Ovary (tissue), 10 donors: ENCODE measurements around the gene ADARB2. TPM values are rescaled to one million over a fixed set of nuclear protein-coding genes. Genes with fewer than 3 reads are reported as not detected.

Experiments
- DNase-seq, 5 donors: peaks; one replicate each; pipeline ENCODE4 v3.0.0-alpha.2; 2019 to 2020
- H3K27ac ChIP-seq, 2 donors: fragments of 200-600 bp; one replicate each; pipeline versions ENCODE4 v1.5.1 to v1.8.0; 2019 to 2022
- H3K27me3 ChIP-seq: fragments of 200-600 bp; one replicate; pipeline ENCODE4 v1.8.0; 2022
- H3K36me3 ChIP-seq: fragments of 200-600 bp; sonication (generic); one replicate; pipeline ENCODE4 v1.5.1; 2019
- H3K4me1 ChIP-seq: one replicate; pipeline ENCODE4 v1.8.1; 2013; ENCODE audit warnings: mild to moderate bottlenecking, moderate library complexity; ENCODE audit not compliant: insufficient read depth
- H3K4me3 ChIP-seq: fragments of 200-600 bp; sonication (generic); one replicate; pipeline ENCODE4 v1.5.1; 2017
- H3K9me3 ChIP-seq, 2 donors: fragments of 200-600 bp in 1 of 2; sonication (generic) in 1 of 2; one replicate each; pipeline versions ENCODE4 v1.5.1 to v1.8.1; 2013 to 2019; ENCODE audit warnings: mild to moderate bottlenecking in 1 of 2, moderate library complexity in 1 of 2
- CTCF ChIP-seq, 3 donors: fragments of 450-650 bp in 2 of 3; fragments of 200-600 bp in 1 of 3; IDR thresholded peaks; one replicate each; pipeline versions ENCODE4 v1.5.1 to v1.8.0; 2016 to 2022; ENCODE audit warnings: antibody characterized with exemption in 3 of 3, mild to moderate bottlenecking in 1 of 3
- EP300 ChIP-seq: sonication (generic); formaldehyde crosslinking; IDR thresholded peaks from one replicate; pipeline ENCODE4 v1.6.1; 2017; ENCODE audit warnings: antibody characterized with exemption
- POLR2A ChIP-seq: fragments of 450-650 bp; IDR thresholded peaks from one replicate; pipeline ENCODE4 v1.6.1; 2017; ENCODE audit warnings: antibody characterized with exemption, mild to moderate bottlenecking, moderate library complexity
- WGBS, 3 donors: extraction: QIAGEN DNeasy Blood & Tissue Kit in 1 of 3; methylation state at CpG; one replicate each; pipeline versions ENCODE4 v1.1.5 to v1.1.7; 2013 to 2017; 5-methylcytosine and 5-hydroxymethylcytosine counted together
- intact Hi-C, 4 donors: fragments of 100-400 bp; cut with DNase I; formaldehyde crosslinking; loops; one replicate each; pipeline versions ENCODE4 v1.11.0 to v1.15.1; 2022 to 2023
- long read RNA-seq, 3 donors: library from polyadenylated mRNA in 2 of 3; unstranded in 2 of 3; transcript quantifications; one replicate each; pipeline ENCODE4 v2.0.0 and lab custom pipeline, GENCODE V29; 2021 to 2026
- polyA plus RNA-seq, 2 donors: library from polyadenylated mRNA; stranded (reverse); fragments of 200-250 nt in 1 of 2; fragments of 350-450 nt in 1 of 2; fragmentation: Illumina TruSeq in 1 of 2; extraction: RNeasy Lipid Tissue Mini Kit (QIAGEN cat#74804) in 1 of 2; gene quantifications; one replicate each; pipeline ENCODE4 v1.2.3, GENCODE V29; 2013 to 2014
- total RNA-seq, 7 donors: library from RNA; depleted of rRNA in 2 of 7; stranded (reverse); fragments of >200 nt in 2 of 7; fragmentation: NEBNext Ultra II Directional in 3 of 7; extraction: Animal tissue kit (Norgen Biotek cat#: 25700) in 3 of 7; gene quantifications; one replicate each; pipeline versions ENCODE4 v1.1.0 to v1.2.4, GENCODE V29; 2016 to 2023
- donor health status: DM: no; HTN: no; CAD: no; lungs with moderate emphysema.
- donor health status: DM: no; HTN: no; CAD: no.
- donor health status: Bipolar disorder and iron deficiency.
- donor health status: DM: yes; HTN: yes; CAD: no.
- donor health status: DM: no; HTN: no; CAD: no.
- donor health status: DM: yes; HTN: yes; CAD: no.

ADARB2 gene
- total RNA-seq = 1 to 10 TPM in 2 of 7 donors, under 1 TPM in 3, not detected in 2; 0.12 to 2.0 (median 0.36) TPM
- polyA plus RNA-seq = under 1 TPM; 0.22 to 0.63 TPM
- long read RNA-seq, donor 1 = 0 reads
- long read RNA-seq, donor 2, partial matches to known transcripts = 0 of 1 reads
- long read RNA-seq, donor 2, other reads (novel, unspliced or antisense) = 0 of 1 reads
- long read RNA-seq, donor 3, partial matches to known transcripts = 0 of 2 reads
- long read RNA-seq, donor 3, other reads (novel, unspliced or antisense) = 2 of 2 reads

- Histone ChIP-seq H3K4me1 (peaks cover 2% of the 10 kb centered on the region), H3K27me3 (no peaks in the 10 kb centered on the region), H3K36me3 (no peaks in the 10 kb centered on the region), H3K9me3 (no peaks in the 10 kb centered on the region), H3K27ac (no peak within 1 kb of the TSS), H3K4me3 (no peak within 1 kb of the TSS)
- peak in 1 of 5 donors; percentile 16 for DNase-seq
- no peak for TF ChIP-seq EP300
- no peak for TF ChIP-seq POLR2A
- no peak for TF ChIP-seq CTCF (IDR thresholded peaks at IDR 0.05)
- intact Hi-C loops = no loop called here
- WGBS, 3 donors = 0 to 1% (median 0%) methylated on average over 49 to 50 of the region's 50 CpGs
Measured at GRCh38 chr10:1737222-1738061, at the start of gene ADARB2. Gene ADARB2, minus strand, starts transcription at chr10:1737525.

GRCh38 chr10:1785835-1786234 is 48.5 kb upstream of the ADARB2 start:
- Histone ChIP-seq H3K4me1 (no peaks in the 10 kb centered on the region), H3K27me3 (no peaks in the 10 kb centered on the region), H3K9me3 (no peaks in the 10 kb centered on the region), H3K4me3 (no peak overlapping the region), H3K27ac (no peak overlapping the region), H3K36me3 (no peaks in the 10 kb centered on the region)
- 49 to 60% (median 54%) methylated on average over 3 of the region's 3 CpGs for WGBS, 3 donors
- intact Hi-C loops = no loop called here
- DNase-seq = no peak
- TF ChIP-seq CTCF (IDR thresholded peaks at IDR 0.05) = no peak
- no peak for TF ChIP-seq POLR2A
- TF ChIP-seq EP300 = no peak

GRCh38 chr10:1782841-1783240 is 45.5 kb upstream of the ADARB2 start:
- no peaks in the 10 kb centered on the region for H3K9me3 ChIP-seq
- H3K4me3 ChIP-seq = no peak overlapping the region
- WGBS, 3 donors = 88 to 90% (median 90%) methylated on average over 5 of the region's 5 CpGs
- no peak for DNase-seq
- intact Hi-C loops = no loop called here
- H3K36me3 ChIP-seq = no peaks in the 10 kb centered on the region
- no peaks in the 10 kb centered on the region for H3K27me3 ChIP-seq
- TF ChIP-seq CTCF (IDR thresholded peaks at IDR 0.05) (no peak), EP300 (no peak), POLR2A (no peak)
- no peaks in the 10 kb centered on the region for H3K4me1 ChIP-seq
- H3K27ac ChIP-seq = no peak overlapping the region

DNA sequence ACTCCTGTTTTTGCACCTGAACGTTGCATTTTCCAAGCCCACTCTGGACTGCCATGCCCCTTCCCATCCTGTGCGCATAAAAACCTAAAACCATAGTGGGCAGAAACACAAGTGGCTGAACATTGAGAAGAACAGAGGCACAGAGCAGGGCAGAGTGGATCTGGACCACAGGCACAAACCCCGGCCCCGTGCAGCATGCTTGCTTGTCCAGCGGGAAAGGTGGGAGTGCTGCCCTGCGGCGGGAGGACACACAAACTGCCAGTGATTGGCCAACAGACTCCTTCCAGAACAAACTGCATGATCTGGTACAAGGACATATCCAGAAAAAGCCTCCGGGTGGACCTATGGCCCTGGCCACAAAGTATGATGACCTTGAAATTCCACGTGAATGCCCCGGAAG is 42.5 kb upstream of the ADARB2 start:
- intact Hi-C loops = no loop called here
- Histone ChIP-seq H3K27me3 (no peaks in the 10 kb centered on the region), H3K27ac (no peak overlapping the region)

More for the DNA sequence above, 42.5 kb upstream of the ADARB2 start:
- Histone ChIP-seq H3K4me1 (no peaks in the 10 kb centered on the region), H3K4me3 (no peak overlapping the region), H3K9me3 (no peaks in the 10 kb centered on the region), H3K36me3 (no peaks in the 10 kb centered on the region)
- WGBS, 3 donors = 74 to 85% (median 74%) methylated on average over 10 of the region's 10 CpGs
- TF ChIP-seq CTCF (IDR thresholded peaks at IDR 0.05) (no peak), POLR2A (no peak), EP300 (no peak)
- DNase-seq = no peak
